Endothelial cell of umbilical vein (primary cell): ENCODE data around the gene GRIN2D. TPM values are rescaled to one million over a fixed set of nuclear protein-coding genes. Genes with fewer than 3 reads are reported as not detected.
A peak's percentile ranks its signal among the peaks of the same experiment; 100 is the strongest.

Source experiments
- BruUV-seq: library from RNA; stranded (reverse); fragments of 400-500 nt; replicated peaks from 2 replicates; lab custom pipeline; 2021; lab: Mats Ljungman, UMichigan
- CTCF ChIA-PET: fragments of 300-600, 350-600 bp; sonication (Branson Sonifier 250); formaldehyde crosslinking; loops from one replicate; lab custom pipeline; 2021; ENCODE audit warnings: antibody characterized with exemption, inconsistent platforms; lab: Charles Lee
- POLR2A ChIA-PET: fragments of 300-600, 350-600 bp; sonication (Branson Sonifier 250); formaldehyde crosslinking; loops from one replicate; lab custom pipeline; 2021; ENCODE audit warnings: antibody characterized with exemption, inconsistent platforms; lab: Charles Lee
- DNase-seq: peaks from one replicate; pipeline ENCODE4 v3.0.0-alpha.2; 2011; ENCODE audit warnings: low read depth, low spot score
- FAIRE-seq: peaks from 2 replicates; lab custom pipeline; 2011; peaks lifted over from hg19 to GRCh38; lab: Jason Lieb, UNC
- H2AFZ ChIP-seq: 2 replicates; pipeline ENCODE4 v1.6.0; 2012; ENCODE audit warnings: low read depth, low read length, control low read depth, inconsistent platforms
- H3K27ac ChIP-seq: 2 replicates; pipeline ENCODE4 v1.5.1; 2011; ENCODE audit warnings: low read depth, mild to moderate bottlenecking, control low read depth, low read length, moderate library complexity; ENCODE audit not compliant: insufficient read depth
- H3K27me3 ChIP-seq, 2 experiments: 2 replicates each; pipeline versions ENCODE4 v1.6.0 to v1.6.1; 2011; ENCODE audit warnings: low read length in 2 of 2, mixed read lengths in 1 of 2; ENCODE audit not compliant: control insufficient read depth in 2 of 2, insufficient read depth in 2 of 2
- H3K36me3 ChIP-seq, 2 experiments: 2 replicates in 1 of 2; 3 replicates in 1 of 2; pipeline ENCODE4 v1.5.1; 2011; ENCODE audit warnings: low read length in 2 of 2, mild to moderate bottlenecking in 1 of 2, moderate library complexity in 1 of 2; ENCODE audit not compliant: control insufficient read depth in 2 of 2, insufficient read depth in 2 of 2; ENCODE audit errors: extremely low read depth in 1 of 2
- H3K4me1 ChIP-seq: 3 replicates; pipeline ENCODE4 v1.5.1; 2011; ENCODE audit warnings: mild to moderate bottlenecking, low read length; ENCODE audit not compliant: control insufficient read depth, insufficient read depth; ENCODE audit errors: extremely low read depth
- H3K4me2 ChIP-seq: 2 replicates; pipeline ENCODE4 v1.6.1; 2011; ENCODE audit warnings: low read length, control low read depth, mixed read lengths; ENCODE audit not compliant: insufficient read depth
- H3K4me3 ChIP-seq, 3 experiments: fragments of 200-600 bp in 1 of 3; sonication (generic), shearing (Covaris generic) in 1 of 3; replicated peaks in 1 of 3; 2 replicates each; pipeline ENCODE4 v1.5.1; 2011 to 2016; ENCODE audit warnings: control low read depth in 3 of 3, low read length in 3 of 3, mild to moderate bottlenecking in 2 of 3, inconsistent platforms in 1 of 3, low read depth in 1 of 3, moderate library complexity in 1 of 3; ENCODE audit not compliant: insufficient read depth in 1 of 3
- H3K79me2 ChIP-seq: 2 replicates; pipeline ENCODE4 v1.6.0; 2012; ENCODE audit warnings: low read length, inconsistent platforms; ENCODE audit not compliant: control insufficient read depth, insufficient read depth
- H3K9ac ChIP-seq: replicated peaks from 2 replicates; pipeline ENCODE3; 2011; ENCODE audit warnings: low read length, control low read depth; ENCODE audit not compliant: insufficient read depth; ENCODE audit errors: extremely low read depth
- H3K9me1 ChIP-seq: replicated peaks from 3 replicates; pipeline ENCODE4 v1.6.0; 2011; ENCODE audit warnings: mild to moderate bottlenecking, low read length; ENCODE audit not compliant: control insufficient read depth, insufficient read depth; ENCODE audit errors: extremely low read depth
- H3K9me3 ChIP-seq: replicated peaks from 2 replicates; pipeline ENCODE4 v1.5.1; 2012; ENCODE audit warnings: low read length, inconsistent platforms; ENCODE audit not compliant: control insufficient read depth, insufficient read depth
- H4K20me1 ChIP-seq: replicated peaks from 2 replicates; pipeline ENCODE3; 2011; ENCODE audit warnings: mild to moderate bottlenecking, low read length; ENCODE audit not compliant: control insufficient read depth, insufficient read depth; ENCODE audit errors: extremely low read depth
- EZH2 ChIP-seq: IDR thresholded peaks from 2 replicates; pipeline ENCODE4 v1.6.1; 2012; ENCODE audit warnings: borderline replicate concordance, low read depth, mild to moderate bottlenecking, moderate library complexity, low read length, inconsistent platforms; ENCODE audit not compliant: severe bottlenecking
- FOS ChIP-seq: IDR thresholded peaks from 2 replicates; pipeline ENCODE4 v1.6.1; 2011; ENCODE audit warnings: mild to moderate bottlenecking, low read length, moderate library complexity, borderline replicate concordance; ENCODE audit not compliant: insufficient read depth
- GATA2 ChIP-seq: IDR thresholded peaks from 2 replicates; pipeline ENCODE4 v1.7.0; 2011; ENCODE audit warnings: low read depth, mild to moderate bottlenecking, moderate library complexity, mixed read lengths, low read length; ENCODE audit not compliant: insufficient read length, insufficient read depth
- JUN ChIP-seq: IDR thresholded peaks from 2 replicates; pipeline ENCODE4 v1.6.1; 2011; ENCODE audit warnings: borderline replicate concordance, low read depth; ENCODE audit not compliant: insufficient read length, insufficient read depth
- MYC ChIP-seq: IDR thresholded peaks from one replicate; pipeline ENCODE4 v1.6.1; 2011; ENCODE audit warnings: mild to moderate bottlenecking, low read depth, low read length
- POLR2A ChIP-seq: IDR thresholded peaks from 2 replicates; pipeline ENCODE4 v1.6.1; 2012; ENCODE audit warnings: low read depth, mild to moderate bottlenecking, control low read depth, low read length
- POLR2AphosphoS5 ChIP-seq: IDR thresholded peaks from 2 replicates; pipeline ENCODE4 v1.6.1; 2012; ENCODE audit warnings: low read depth, mild to moderate bottlenecking, control low read depth, low read length, moderate library complexity; ENCODE audit not compliant: insufficient read depth
- dilution Hi-C: fragments of 300-500 bp; cut with MboI; formaldehyde crosslinking; loops from one replicate; pipeline ENCODE4 v1.15.0; 2019; ENCODE audit warnings: low sequenced_read_pairs; ENCODE audit not compliant: extremely low pct_ligation_motif_present
- intact Hi-C: fragments of 100-400 bp; cut with micrococcal nuclease; formaldehyde crosslinking; loops from one replicate; pipeline ENCODE4 v1.10.0; 2022
- polyA plus RNA-seq, 4 experiments: library from polyadenylated mRNA; depleted of rRNA in 3 of 4; stranded (reverse) in 3 of 4; unstranded in 1 of 4; fragments of >200 nt; gene quantifications; 2 replicates each; pipeline versions ENCODE4 v1.2.1 to v1.2.3, GENCODE V29; 2011 to 2012; ENCODE audit warnings: missing spikeins in 1 of 4
- total RNA-seq: library from RNA; stranded (reverse); gene quantifications from 2 replicates; pipeline ENCODE4 v1.2.3, GENCODE V29; 2021
- TF ChIP-seq, protein P1 (sequence below), 2 donors: IDR thresholded peaks; 1 replicate in 1 of 2; 2 replicates in 1 of 2; pipeline ENCODE4 v1.5.1; 2011; ENCODE audit warnings: low read length in 2 of 2, mild to moderate bottlenecking in 2 of 2, moderate library complexity in 2 of 2, control low read depth in 1 of 2, inconsistent platforms in 1 of 2, low read depth in 1 of 2; ENCODE audit not compliant: insufficient read depth in 1 of 2; ENCODE audit errors: extremely low read depth in 1 of 2
- TF ChIP-seq, protein P2 (sequence below): IDR thresholded peaks from 2 replicates; pipeline ENCODE4 v1.6.1; 2011; ENCODE audit not compliant: insufficient read depth, insufficient read length

GRIN2D gene
- total and polyA plus RNA-seq, 2 donors (not counting 3 experiments of a cell fraction or from before 2014, with no cell fraction given): 0.59 to 2.1 TPM

DNA sequence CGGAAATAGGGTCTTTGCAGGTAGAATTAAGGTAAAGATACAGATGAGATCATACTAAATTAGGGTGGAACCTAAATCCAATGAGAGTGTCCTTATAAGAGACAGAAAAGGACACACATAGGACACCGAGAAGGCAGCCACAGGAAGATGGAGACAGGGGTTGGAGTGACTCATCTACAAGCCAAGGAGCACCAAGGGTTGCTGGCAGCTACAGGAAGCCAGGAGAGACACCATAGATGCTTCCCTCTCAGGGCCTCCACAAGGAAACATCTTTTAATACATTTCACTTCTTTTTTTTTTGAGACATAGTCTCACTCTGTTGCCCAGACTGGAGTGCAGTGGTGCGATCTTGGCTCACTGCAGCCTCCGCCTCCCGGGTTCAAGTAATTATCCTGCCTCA lies 39.8 kb upstream of the GRIN2D start:
- BruUV-seq: no TSS peak
- Histone ChIP-seq H3K79me2 (no peaks in the 10 kb centered on the region), H3K4me3 (no peak overlapping the region), H3K4me2 (no peak overlapping the region), H3K36me3 (no peaks in the 10 kb centered on the region), H3K9me3 (no peaks in the 10 kb centered on the region), H3K9me1 (no peaks in the 10 kb centered on the region), H3K27me3 (no peaks in the 10 kb centered on the region), H3K27ac (no peak overlapping the region), H3K4me1 (no peaks in the 10 kb centered on the region), H4K20me1 (no peaks in the 10 kb centered on the region), H3K9ac (no peak overlapping the region), H2AFZ (no peak overlapping the region)
- ChIA-PET CTCF (interaction anchor here (1.2 kb wide), 1 partner anchor 20 kb away, joined by 3 read pairs; no protein-coding TSS in a partner anchor), POLR2A (no interaction called here)
- dilution Hi-C loops: no loop called here
- intact Hi-C loops: no loop called here
- DNase-seq (no peak), FAIRE-seq (no peak)
- no peak for TF ChIP-seq POLR2AphosphoS5
- TF ChIP-seq FOS: peak; percentile 37

DNA sequence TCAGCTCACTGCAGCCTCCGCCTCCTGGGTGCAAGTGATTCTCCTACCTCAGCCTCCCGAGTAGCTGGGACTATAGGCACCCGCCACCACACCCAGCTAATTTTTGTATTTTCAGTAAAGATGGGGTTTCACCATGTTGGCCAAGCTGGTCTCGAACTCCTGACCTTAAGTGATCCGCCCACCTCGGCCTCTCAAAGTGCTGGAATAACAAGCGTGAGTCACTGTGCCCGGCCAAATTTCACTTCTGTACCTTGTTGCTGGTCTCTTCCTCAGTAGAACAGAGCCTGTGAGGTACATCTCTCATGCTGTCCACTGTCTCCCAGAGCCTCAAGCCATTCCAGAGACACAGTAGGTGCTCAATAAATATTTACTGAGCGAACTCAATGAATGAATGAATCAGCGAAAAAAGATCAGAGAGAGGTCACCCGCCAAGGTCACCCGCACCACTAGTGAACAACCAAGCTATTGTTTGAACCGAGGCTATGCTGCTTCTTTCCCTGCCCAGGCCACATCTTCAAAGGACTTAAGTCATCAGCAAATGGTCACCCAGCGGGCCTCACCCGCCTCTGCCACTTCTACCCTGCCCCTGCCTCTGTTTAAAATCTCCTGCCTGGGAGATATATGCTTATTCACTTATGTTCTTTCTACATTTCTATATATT lies 39.0 kb upstream of the GRIN2D start:
- FAIRE-seq (no peak), DNase-seq (no peak)
- intact Hi-C loops: no loop called here
- BruUV-seq: no TSS peak
- Histone ChIP-seq H3K9me1 (no peaks in the 10 kb centered on the region), H3K9me3 (no peaks in the 10 kb centered on the region), H3K4me1 (no peaks in the 10 kb centered on the region), H2AFZ (no peak overlapping the region), H3K9ac (no peak overlapping the region), H3K36me3 (no peaks in the 10 kb centered on the region), H3K79me2 (no peaks in the 10 kb centered on the region), H3K27me3 (no peaks in the 10 kb centered on the region), H3K4me2 (no peak overlapping the region), H3K27ac (no peak overlapping the region), H4K20me1 (no peaks in the 10 kb centered on the region), H3K4me3 (no peak overlapping the region)
- CTCF ChIA-PET: interaction anchor here (1.2 kb wide), 1 partner anchor 20 kb away, joined by 3 read pairs; no protein-coding TSS in a partner anchor
- POLR2A ChIA-PET: no interaction called here
- no peak for TF ChIP-seq EZH2
- no peak for TF ChIP-seq FOS
- no peak for TF ChIP-seq POLR2A
- TF ChIP-seq JUN: no peak
- TF ChIP-seq GATA2: no peak
- no peak for TF ChIP-seq POLR2AphosphoS5
- TF ChIP-seq, protein P1, sequence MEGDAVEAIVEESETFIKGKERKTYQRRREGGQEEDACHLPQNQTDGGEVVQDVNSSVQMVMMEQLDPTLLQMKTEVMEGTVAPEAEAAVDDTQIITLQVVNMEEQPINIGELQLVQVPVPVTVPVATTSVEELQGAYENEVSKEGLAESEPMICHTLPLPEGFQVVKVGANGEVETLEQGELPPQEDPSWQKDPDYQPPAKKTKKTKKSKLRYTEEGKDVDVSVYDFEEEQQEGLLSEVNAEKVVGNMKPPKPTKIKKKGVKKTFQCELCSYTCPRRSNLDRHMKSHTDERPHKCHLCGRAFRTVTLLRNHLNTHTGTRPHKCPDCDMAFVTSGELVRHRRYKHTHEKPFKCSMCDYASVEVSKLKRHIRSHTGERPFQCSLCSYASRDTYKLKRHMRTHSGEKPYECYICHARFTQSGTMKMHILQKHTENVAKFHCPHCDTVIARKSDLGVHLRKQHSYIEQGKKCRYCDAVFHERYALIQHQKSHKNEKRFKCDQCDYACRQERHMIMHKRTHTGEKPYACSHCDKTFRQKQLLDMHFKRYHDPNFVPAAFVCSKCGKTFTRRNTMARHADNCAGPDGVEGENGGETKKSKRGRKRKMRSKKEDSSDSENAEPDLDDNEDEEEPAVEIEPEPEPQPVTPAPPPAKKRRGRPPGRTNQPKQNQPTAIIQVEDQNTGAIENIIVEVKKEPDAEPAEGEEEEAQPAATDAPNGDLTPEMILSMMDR (IDR thresholded peaks at IDR 0.05; ENCODE audit: extremely low read depth in 1 of 2, insufficient read depth in 1 of 2, low read depth in 1 of 2, low read length in 2 of 2): no peak
- TF ChIP-seq, protein P2, sequence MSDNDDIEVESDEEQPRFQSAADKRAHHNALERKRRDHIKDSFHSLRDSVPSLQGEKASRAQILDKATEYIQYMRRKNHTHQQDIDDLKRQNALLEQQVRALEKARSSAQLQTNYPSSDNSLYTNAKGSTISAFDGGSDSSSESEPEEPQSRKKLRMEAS: no peak
- no peak for TF ChIP-seq MYC
- dilution Hi-C loops: no loop called here
